HepG2 (cell line): ENCODE measurements around the gene OLFM2. TPM values are rescaled to one million over a fixed set of nuclear protein-coding genes. Genes with fewer than 3 reads are reported as not detected.

Experiments
- ELF3 ChIP-seq: IDR thresholded peaks from 2 replicates; pipeline ENCODE4 v1.6.1; 2016; ENCODE audit warnings: missing genetic modification reagents, missing compliant biosample characterization
- FOSL1 ChIP-seq: sonication (generic); formaldehyde crosslinking; IDR thresholded peaks from 2 replicates; pipeline ENCODE4 v1.9.0; 2021; ENCODE audit warnings: missing genetic modification reagents, borderline replicate concordance
- ISX ChIP-seq: sonication (generic); formaldehyde crosslinking; conservative IDR thresholded peaks from 2 replicates; pipeline ENCODE4 v1.5.0; 2020; ENCODE audit warnings: missing genetic modification reagents
- KLF15 ChIP-seq: sonication (generic); formaldehyde crosslinking; IDR thresholded peaks from 2 replicates; pipeline ENCODE4 v1.8.1; 2023; ENCODE audit warnings: borderline replicate concordance, mild to moderate bottlenecking, inconsistent platforms, missing genetic modification reagents, mixed read lengths
- MED13 ChIP-seq: sonication (generic); formaldehyde crosslinking; IDR thresholded peaks from 2 replicates; pipeline ENCODE4 v1.5.0; 2020; ENCODE audit warnings: missing genetic modification reagents
- MIER2 ChIP-seq: IDR thresholded peaks from 2 replicates; pipeline ENCODE4 v1.6.1; 2016; ENCODE audit warnings: missing biosample characterization, missing genetic modification reagents
- SP2 ChIP-seq: sonication (generic); formaldehyde crosslinking; IDR thresholded peaks from 2 replicates; pipeline ENCODE4 v1.5.1; 2020; ENCODE audit warnings: mild to moderate bottlenecking, missing genetic modification reagents
- ZFP36L1 ChIP-seq: sonication (generic); formaldehyde crosslinking; IDR thresholded peaks from 2 replicates; pipeline ENCODE4 v1.8.0; 2022; ENCODE audit warnings: mild to moderate bottlenecking, missing genetic modification reagents, moderate library complexity
- ZFX ChIP-seq: sonication (generic); formaldehyde crosslinking; IDR thresholded peaks from 2 replicates; pipeline ENCODE4 v1.4.0; 2020; ENCODE audit warnings: mild to moderate bottlenecking, low read depth, missing genetic modification reagents, moderate library complexity
- ZNF331 ChIP-seq: sonication (generic); formaldehyde crosslinking; IDR thresholded peaks from 2 replicates; pipeline ENCODE4 v1.4.0; 2020; ENCODE audit warnings: missing genetic modification reagents
- ZNF432 ChIP-seq: sonication (generic); formaldehyde crosslinking; IDR thresholded peaks from 2 replicates; pipeline ENCODE4 v1.5.0; 2020; ENCODE audit warnings: missing genetic modification reagents, mild to moderate bottlenecking, borderline replicate concordance
- ZNF546 ChIP-seq: sonication (generic); formaldehyde crosslinking; conservative IDR thresholded peaks from 2 replicates; pipeline ENCODE4 v1.8.1; 2023; ENCODE audit warnings: mild to moderate bottlenecking, missing genetic modification reagents
- ZNF609 ChIP-seq: sonication (generic); formaldehyde crosslinking; IDR thresholded peaks from 2 replicates; pipeline ENCODE4 v1.4.0; 2020; ENCODE audit warnings: mild to moderate bottlenecking, missing genetic modification reagents, borderline replicate concordance
- ZNF691 ChIP-seq: sonication (generic); formaldehyde crosslinking; IDR thresholded peaks from 2 replicates; pipeline ENCODE4 v1.4.0; 2020; ENCODE audit warnings: missing genetic modification reagents, low read depth, mild to moderate bottlenecking, borderline replicate concordance
- ZNF704 ChIP-seq: sonication (generic); formaldehyde crosslinking; IDR thresholded peaks from 2 replicates; pipeline ENCODE4 v1.8.1; 2023; ENCODE audit warnings: mild to moderate bottlenecking, inconsistent platforms, moderate library complexity, missing genetic modification reagents, borderline replicate concordance
- ZNF770 ChIP-seq: sonication (generic); formaldehyde crosslinking; IDR thresholded peaks from 2 replicates; pipeline ENCODE4 v1.5.0; 2020; ENCODE audit warnings: mild to moderate bottlenecking, missing genetic modification reagents
- ZNF816 ChIP-seq: sonication (generic); formaldehyde crosslinking; IDR thresholded peaks from 2 replicates; pipeline ENCODE4 v1.8.0; 2022; ENCODE audit warnings: missing genetic modification reagents, mild to moderate bottlenecking, borderline replicate concordance
- polyA plus RNA-seq, 8 experiments: library from polyadenylated mRNA; depleted of rRNA in 3 of 8; stranded (reverse) in 7 of 8; unstranded in 1 of 8; fragments of >200 nt; fragmentation: Illumina TruSeq in 4 of 8; extraction: Trizol in 4 of 8; gene quantifications; 2 replicates each; pipeline versions ENCODE4 v1.2.1 to v1.2.3, GENCODE V29; 2011 to 2016; ENCODE audit warnings: low read depth in 4 of 8, missing spikeins in 1 of 8, mixed read lengths in 1 of 8; ENCODE audit not compliant: insufficient read depth in 1 of 8
- total RNA-seq, 5 experiments: library from RNA; depleted of rRNA; stranded (reverse); fragments of >200 nt; fragmentation: Illumina TruSeq; extraction: Trizol; gene quantifications; 2 replicates each; pipeline ENCODE4 v1.2.3, GENCODE V29; 2016; ENCODE audit warnings: low read depth in 1 of 5

OLFM2 gene
- total and polyA plus RNA-seq, 2 of the 13 experiments (the other 11 are each of a cell fraction or from before 2014, with no cell fraction given) = 0.20 to 0.51 TPM

GRCh38 chr19:9818734-9819595, 117.3 kb downstream of the OLFM2 start, which contains the start of gene FBXL12 (continued):
- TF ChIP-seq ZNF691 (CRISPR knock-in tag) = no peak; the same call in 1 of the 2 replicates
- TF ChIP-seq ELF3 (CRISPR knock-in tag) = peak; percentile 57; the same call in 1 of the 2 replicates
- TF ChIP-seq MED13 = 0 out of 2 replicates have a peak, but pooled peaks have one; percentile 19
- TF ChIP-seq KLF15 = no peak
- peak; percentile 16; the same call in 1 of the 2 replicates for TF ChIP-seq ZNF609 (CRISPR knock-in tag)
- TF ChIP-seq ZNF704 (CRISPR knock-in tag) = no peak; the same call in 1 of the 2 replicates
- no peak; the same call in 1 of the 2 replicates for TF ChIP-seq ZNF331 (CRISPR knock-in tag)
- TF ChIP-seq ISX (CRISPR knock-in tag) = no peak
- TF ChIP-seq ZFX = peak; percentile 88
- no peak for TF ChIP-seq FOSL1
- no peak for TF ChIP-seq ZNF432 (CRISPR knock-in tag)
- TF ChIP-seq MIER2 (CRISPR knock-in tag) = no peak
- no peak for TF ChIP-seq SP2 (CRISPR knock-in tag)
- TF ChIP-seq ZFP36L1 (CRISPR knock-in tag) = peak; percentile 78; the same call in 1 of the 2 replicates
- TF ChIP-seq ZNF546 (CRISPR knock-in tag) = no peak
- no peak; the same call in 1 of the 2 replicates for TF ChIP-seq ZNF770 (CRISPR knock-in tag)
- TF ChIP-seq ZNF816 (CRISPR knock-in tag) = no peak; the same call in 1 of the 2 replicates
